Spleen (tissue), 7 donors: ENCODE data around the gene MACC1.
"Not testable (repeated sequence)": the region's sequence is repeated elsewhere in the genome, so short reads cannot be mapped to it uniquely, and the experiment has no call there.

Source experiments
- CTCF ChIP-seq, 11 experiments: fragments of 200-600 bp in 7 of 11; fragments of 450-650 bp in 4 of 11; sonication (generic) in 4 of 11; IDR thresholded peaks in 8 of 11; conservative IDR thresholded peaks in 3 of 11; 1 replicate in 7 of 11; 2 replicates in 4 of 11; pipeline versions ENCODE4 v1.4.0 to v1.8.0; 2016 to 2021; ENCODE audit warnings: antibody characterized with exemption in 11 of 11, inconsistent platforms in 4 of 11, mild to moderate bottlenecking in 1 of 11
- POLR2A ChIP-seq, 3 donors: fragments of 450-650 bp; IDR thresholded peaks; one replicate each; pipeline ENCODE4 v1.5.1; 2017; ENCODE audit warnings: antibody characterized with exemption in 3 of 3, mild to moderate bottlenecking in 1 of 3
- POLR2AphosphoS5 ChIP-seq, 3 donors: sonication (generic); formaldehyde crosslinking; IDR thresholded peaks; one replicate each; pipeline ENCODE4 v1.5.1; 2017; ENCODE audit warnings: antibody characterized with exemption in 3 of 3
- donor health status: DM: no; HTN: no; CAD: no; lungs with moderate emphysema.
- donor health status: DM: no; HTN: no; CAD: no.
- donor health status: DM: no; HTN: no; CAD: no.

GRCh38 chr7:20120611-20121168 is 96.5 kb downstream of the MACC1 start:
- TF ChIP-seq POLR2AphosphoS5 (IDR thresholded peaks at IDR 0.05); CTCF (IDR thresholded peaks at IDR 0.05 in 8 of 11, conservative IDR thresholded peaks at IDR 0.05 in 3 of 11); POLR2A (IDR thresholded peaks at IDR 0.05): not testable (repeated sequence)
